ENCODE measurements around the gene ATRN.

- TF ChIP-seq CTCF (IDR thresholded peaks at IDR 0.05) (no peak), EP300 (IDR thresholded peaks at IDR 0.05) (no peak), POLR2A (IDR thresholded peaks at IDR 0.05) (no peak)
Observed at GRCh38 chr20:3510110-3510509, 39.3 kb downstream of the ATRN start.

Measured in tibial nerve (tissue), 4 donors.